CD14-positive monocyte (primary cell): ENCODE data around the gene CTSE. TPM values are rescaled to one million over a fixed set of nuclear protein-coding genes. Genes with fewer than 3 reads are reported as not detected.

ENCODE experiments used
- DNase-seq, 3 donors: peaks; one replicate each; pipeline ENCODE4 v3.0.0-alpha.2; 2011 to 2022
- H2AFZ ChIP-seq: 2 replicates; pipeline ENCODE4 v1.6.0; 2012; ENCODE audit warnings: mild to moderate bottlenecking, low read depth, low read length, inconsistent platforms; ENCODE audit not compliant: insufficient read depth, poor library complexity, severe bottlenecking
- H3K27ac ChIP-seq, 2 donors: 1 replicate in 1 of 2; 2 replicates in 1 of 2; pipeline ENCODE4 v1.5.1; 2012 to 2013; ENCODE audit warnings: low read length in 2 of 2, control low read depth in 1 of 2, inconsistent platforms in 1 of 2, low read depth in 1 of 2, mild to moderate bottlenecking in 1 of 2
- H3K27me3 ChIP-seq, 2 donors: one replicate each; pipeline versions ENCODE4 v1.6.0 to v1.6.1; 2011 to 2013; ENCODE audit warnings: low read length in 2 of 2; ENCODE audit not compliant: control insufficient read depth in 2 of 2, insufficient read depth in 2 of 2
- H3K36me3 ChIP-seq, 2 donors: replicated peaks in 1 of 2; 1 replicate in 1 of 2; 2 replicates in 1 of 2; pipeline versions ENCODE4 v1.5.1 to v1.6.1; 2012 to 2013; ENCODE audit warnings: low read length in 2 of 2, control low read depth in 1 of 2, inconsistent platforms in 1 of 2, mild to moderate bottlenecking in 1 of 2; ENCODE audit not compliant: insufficient read depth in 2 of 2, control insufficient read depth in 1 of 2
- H3K4me1 ChIP-seq, 2 donors: 1 replicate in 1 of 2; 2 replicates in 1 of 2; pipeline versions ENCODE4 v1.5.1 to v1.6.1; 2012 to 2013; ENCODE audit warnings: low read length in 2 of 2, control low read depth in 1 of 2, inconsistent platforms in 1 of 2, mild to moderate bottlenecking in 1 of 2, moderate library complexity in 1 of 2; ENCODE audit not compliant: insufficient read depth in 2 of 2, control insufficient read depth in 1 of 2
- H3K4me2 ChIP-seq: replicated peaks from 2 replicates; pipeline ENCODE3; 2012; ENCODE audit warnings: low read length, moderate library complexity, mild to moderate bottlenecking; ENCODE audit not compliant: poor library complexity, severe bottlenecking; ENCODE audit errors: extremely low read depth
- H3K4me3 ChIP-seq, 3 experiments: fragments of 200-600 bp in 1 of 3; sonication (generic) in 1 of 3; replicated peaks in 1 of 3; 1 replicate in 2 of 3; 2 replicates in 1 of 3; pipeline ENCODE4 v1.5.1; 2011 to 2013; ENCODE audit warnings: low read length in 3 of 3, mild to moderate bottlenecking in 3 of 3, control low read depth in 2 of 3, low read depth in 2 of 3, inconsistent platforms in 1 of 3, moderate library complexity in 1 of 3
- H3K79me2 ChIP-seq: 2 replicates; pipeline ENCODE4 v1.6.0; 2012; ENCODE audit warnings: mild to moderate bottlenecking, control low read depth, inconsistent platforms, low read length, moderate library complexity; ENCODE audit not compliant: insufficient read depth
- H3K9ac ChIP-seq: 2 replicates; pipeline ENCODE4 v1.6.0; 2017; ENCODE audit warnings: low read length, mild to moderate bottlenecking; ENCODE audit not compliant: insufficient read depth, poor library complexity, severe bottlenecking
- H3K9me3 ChIP-seq, 2 donors: replicated peaks in 1 of 2; 1 replicate in 1 of 2; 2 replicates in 1 of 2; pipeline versions ENCODE4 v1.5.1 to v1.6.1; 2012 to 2013; ENCODE audit warnings: low read length in 2 of 2, control low read depth in 1 of 2; ENCODE audit not compliant: control insufficient read depth in 1 of 2, insufficient read depth in 1 of 2
- H4K20me1 ChIP-seq: 2 replicates; pipeline ENCODE4 v1.6.0; 2012; ENCODE audit warnings: mild to moderate bottlenecking, low read length, control low read depth, moderate library complexity; ENCODE audit not compliant: insufficient read depth
- H3K27ac Mint-ChIP-seq, 7 donors: one replicate each; pipeline ENCODE4 v1.8.0; 2020; ENCODE audit warnings: mild to moderate bottlenecking in 7 of 7, mixed read lengths in 7 of 7, moderate library complexity in 6 of 7, inconsistent platforms in 2 of 7
- H3K27me3 Mint-ChIP-seq, 3 donors: one replicate each; pipeline ENCODE4 v1.8.0; 2021 to 2022; ENCODE audit warnings: low read depth in 3 of 3, mild to moderate bottlenecking in 3 of 3, mixed read lengths in 3 of 3, moderate library complexity in 3 of 3, inconsistent platforms in 1 of 3
- H3K36me3 Mint-ChIP-seq, 2 donors: one replicate each; pipeline ENCODE4 v1.8.0; 2020; ENCODE audit warnings: mixed read lengths in 2 of 2, inconsistent platforms in 1 of 2, mild to moderate bottlenecking in 1 of 2
- H3K4me1 Mint-ChIP-seq: one replicate; pipeline ENCODE4 v1.8.0; 2020; ENCODE audit warnings: mild to moderate bottlenecking, mixed read lengths
- H3K4me3 Mint-ChIP-seq, 2 donors: one replicate each; pipeline ENCODE4 v1.8.0; 2020; ENCODE audit warnings: mild to moderate bottlenecking in 2 of 2, mixed read lengths in 2 of 2, moderate library complexity in 1 of 2
- H3K9me3 Mint-ChIP-seq, 7 donors: one replicate each; pipeline ENCODE4 v1.8.0; 2020 to 2022; ENCODE audit warnings: mixed read lengths in 7 of 7, mild to moderate bottlenecking in 6 of 7, moderate library complexity in 6 of 7, inconsistent platforms in 2 of 7
- WGBS: methylation state at CpG from one replicate; pipeline ENCODE4 v1.1.5; 2013; ENCODE audit warnings: missing lambda C conversion rate; ENCODE audit not compliant: insufficient coverage; 5-methylcytosine and 5-hydroxymethylcytosine counted together
- intact Hi-C, 2 donors: fragments of 100-400 bp; cut with micrococcal nuclease; formaldehyde crosslinking; loops; one replicate each; pipeline versions ENCODE4 v1.15.0 to v1.15.1; 2023
- polyA plus RNA-seq, 3 donors: library from polyadenylated mRNA; depleted of rRNA in 1 of 3; unstranded in 2 of 3; stranded (reverse) in 1 of 3; fragments of 300-500 nt in 2 of 3; fragments of >200 nt in 1 of 3; fragmentation: Illumina TruSeq in 2 of 3; gene quantifications; 1 replicate in 2 of 3; 2 replicates in 1 of 3; pipeline ENCODE4 v1.2.3, GENCODE V29; 2012 to 2021
- TF ChIP-seq, protein P1 (sequence below): fragments of 200-600 bp; IDR thresholded peaks from one replicate; pipeline ENCODE4 v1.8.0; 2022; ENCODE audit warnings: antibody characterized with exemption, mild to moderate bottlenecking

CTSE gene
- polyA plus RNA-seq, 3 donors = not detected

DNA sequence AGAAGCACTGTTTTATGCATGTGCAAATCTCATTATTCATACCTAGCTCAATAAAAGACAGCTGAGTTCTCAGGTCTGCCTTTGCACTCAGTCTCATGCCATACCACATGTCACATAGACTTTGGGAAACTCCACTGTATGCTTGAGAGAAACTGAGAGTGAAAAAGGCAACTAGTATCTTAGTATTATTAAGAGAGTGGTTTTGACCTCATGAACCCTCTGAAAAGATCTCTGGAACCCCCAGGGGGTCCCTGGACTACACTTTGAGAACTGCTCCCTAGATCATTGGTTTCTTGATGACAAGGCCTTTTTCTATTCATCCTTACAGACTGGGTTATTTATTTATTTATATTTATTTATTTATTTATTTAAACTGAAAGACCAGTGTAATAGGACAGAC lies 25.6 kb upstream of the CTSE start:
- no peak overlapping the region for H3K4me3 ChIP-seq
- no peaks in the 10 kb centered on the region for H4K20me1 ChIP-seq
- peaks cover 58% of the 10 kb centered on the region for H3K4me1 Mint-ChIP-seq
- H3K27me3 ChIP-seq = no peaks in the 10 kb centered on the region
- no peak overlapping the region for H3K27ac ChIP-seq
- H3K4me1 ChIP-seq = peaks cover 57 to 58% of the 10 kb centered on the region in 2 donors
- H3K9me3 Mint-ChIP-seq = no peaks in the 10 kb centered on the region
- TF ChIP-seq, protein P1, sequence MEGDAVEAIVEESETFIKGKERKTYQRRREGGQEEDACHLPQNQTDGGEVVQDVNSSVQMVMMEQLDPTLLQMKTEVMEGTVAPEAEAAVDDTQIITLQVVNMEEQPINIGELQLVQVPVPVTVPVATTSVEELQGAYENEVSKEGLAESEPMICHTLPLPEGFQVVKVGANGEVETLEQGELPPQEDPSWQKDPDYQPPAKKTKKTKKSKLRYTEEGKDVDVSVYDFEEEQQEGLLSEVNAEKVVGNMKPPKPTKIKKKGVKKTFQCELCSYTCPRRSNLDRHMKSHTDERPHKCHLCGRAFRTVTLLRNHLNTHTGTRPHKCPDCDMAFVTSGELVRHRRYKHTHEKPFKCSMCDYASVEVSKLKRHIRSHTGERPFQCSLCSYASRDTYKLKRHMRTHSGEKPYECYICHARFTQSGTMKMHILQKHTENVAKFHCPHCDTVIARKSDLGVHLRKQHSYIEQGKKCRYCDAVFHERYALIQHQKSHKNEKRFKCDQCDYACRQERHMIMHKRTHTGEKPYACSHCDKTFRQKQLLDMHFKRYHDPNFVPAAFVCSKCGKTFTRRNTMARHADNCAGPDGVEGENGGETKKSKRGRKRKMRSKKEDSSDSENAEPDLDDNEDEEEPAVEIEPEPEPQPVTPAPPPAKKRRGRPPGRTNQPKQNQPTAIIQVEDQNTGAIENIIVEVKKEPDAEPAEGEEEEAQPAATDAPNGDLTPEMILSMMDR = no peak
- H3K36me3 Mint-ChIP-seq = peaks cover 0 to 4% of the 10 kb centered on the region in 2 donors
- intact Hi-C loops = no loop called here
- H3K27me3 Mint-ChIP-seq = no peaks in the 10 kb centered on the region
- peak overlapping the region in 2 of 7 donors; percentile 84 to 86 for H3K27ac Mint-ChIP-seq
- no peak overlapping the region for H3K4me3 Mint-ChIP-seq
- H2AFZ ChIP-seq = no peak overlapping the region
- no peaks in the 10 kb centered on the region for H3K79me2 ChIP-seq
- no peak overlapping the region for H3K9ac ChIP-seq
- no peaks in the 10 kb centered on the region for H3K36me3 ChIP-seq
- no peaks in the 10 kb centered on the region for H3K9me3 ChIP-seq
- H3K4me2 ChIP-seq = no peak overlapping the region
- DNase-seq = peak in 1 of 3 donors; percentile 31

DNA sequence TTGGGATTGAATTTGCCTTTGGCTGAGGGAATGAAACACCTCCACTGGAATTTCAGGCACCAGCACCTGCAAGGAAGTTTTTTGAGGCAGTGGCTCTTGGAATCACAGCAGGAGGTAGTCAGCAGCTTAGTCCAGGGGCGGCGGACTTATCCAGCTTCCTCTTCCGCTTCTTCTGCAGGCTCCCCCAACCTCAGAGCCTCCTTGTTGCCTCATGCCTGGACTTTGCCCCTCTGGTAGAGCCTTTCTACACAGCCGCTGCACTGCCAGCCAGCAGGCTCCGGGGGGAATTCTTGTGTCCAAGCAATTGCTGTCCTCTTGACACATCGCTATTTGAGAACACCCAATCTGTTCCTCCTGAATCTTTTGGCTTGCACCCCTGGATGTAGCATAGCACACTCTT lies 24.9 kb upstream of the CTSE start:
- Mint-ChIP-seq H3K27me3 (no peaks in the 10 kb centered on the region), H3K4me3 (peak overlapping the region in 1 of 2 donors; percentile 4), H3K36me3 (no peaks in the 10 kb centered on the region), H3K27ac (peak overlapping the region; percentile 47 to 86 (median 69)), H3K4me1 (peaks cover 57% of the 10 kb centered on the region), H3K9me3 (no peaks in the 10 kb centered on the region)
- Histone ChIP-seq H3K4me3 (peak overlapping the region in 1 of 3 experiments; percentile 38), H3K27me3 (no peaks in the 10 kb centered on the region), H3K9ac (no peak overlapping the region), H3K4me2 (peak overlapping the region; percentile 46), H3K79me2 (no peaks in the 10 kb centered on the region), H3K9me3 (no peaks in the 10 kb centered on the region), H3K36me3 (no peaks in the 10 kb centered on the region), H3K27ac (peak overlapping the region in 1 of 2 donors; percentile 61), H4K20me1 (no peaks in the 10 kb centered on the region), H2AFZ (no peak overlapping the region), H3K4me1 (peaks cover 57% of the 10 kb centered on the region in 2 donors)
- DNase-seq = peak; percentile 62 to 86 (median 83)
- intact Hi-C loops = no loop called here
- 20% methylated on average over 6 of the region's 6 CpGs for WGBS
- TF ChIP-seq, protein P1 = no peak
